Tongue (tissue), 2 donors: Measurements from ENCODE around the gene CCDC38. TPM values are rescaled to one million over a fixed set of nuclear protein-coding genes. Genes with fewer than 3 reads are reported as not detected.

Experiments
- DNase-seq: peaks from one replicate; pipeline ENCODE4 v3.0.0-alpha.2; 2015
- total RNA-seq: library from RNA; depleted of rRNA; stranded (reverse); fragments of >200 nt; gene quantifications from one replicate; pipeline ENCODE4 v1.2.3, GENCODE V29; 2014

CCDC38 gene
- total RNA-seq, 1 donor from 2014 or later = not detected

DNA sequence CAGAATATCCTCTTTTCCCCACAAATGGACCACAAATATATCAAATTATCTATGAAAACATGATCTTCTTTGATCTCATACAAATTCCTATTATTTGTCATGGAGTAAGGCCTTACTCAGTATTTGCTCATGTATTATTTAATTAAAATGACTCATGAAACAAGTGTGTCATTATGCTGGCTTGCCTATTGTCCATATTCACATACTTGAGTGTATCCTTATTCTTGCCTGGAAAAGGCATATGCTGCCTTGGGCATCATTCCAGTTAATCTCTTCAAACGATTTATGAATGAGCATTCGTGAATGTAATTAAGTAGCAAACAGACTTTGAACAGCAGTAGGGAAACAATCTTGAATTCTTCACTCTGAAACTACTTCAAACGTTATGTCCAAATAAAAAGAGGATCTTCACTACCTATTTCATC lies 106.2 kb downstream of the CCDC38 start:
- peak; percentile 22 for DNase-seq

DNA sequence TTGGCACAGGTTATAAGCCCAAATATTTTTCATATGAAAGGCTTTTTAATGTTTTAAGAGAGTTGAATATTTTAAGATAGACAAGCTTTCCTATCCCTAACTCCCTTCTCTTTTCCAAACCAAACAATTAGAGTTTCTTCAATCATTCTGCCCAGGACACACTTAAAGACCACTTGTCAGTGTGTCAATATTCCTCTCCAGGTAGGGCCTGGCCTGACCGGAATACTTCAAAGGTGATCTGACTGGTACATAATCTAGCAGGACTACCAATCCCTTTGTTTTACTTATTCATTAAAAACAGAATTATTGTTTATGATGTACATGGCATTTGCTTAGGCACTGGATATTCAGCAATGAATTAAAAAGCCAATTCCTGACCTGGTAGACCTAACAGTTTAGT lies 107.8 kb downstream of the CCDC38 start:
- DNase-seq = no peak

DNA sequence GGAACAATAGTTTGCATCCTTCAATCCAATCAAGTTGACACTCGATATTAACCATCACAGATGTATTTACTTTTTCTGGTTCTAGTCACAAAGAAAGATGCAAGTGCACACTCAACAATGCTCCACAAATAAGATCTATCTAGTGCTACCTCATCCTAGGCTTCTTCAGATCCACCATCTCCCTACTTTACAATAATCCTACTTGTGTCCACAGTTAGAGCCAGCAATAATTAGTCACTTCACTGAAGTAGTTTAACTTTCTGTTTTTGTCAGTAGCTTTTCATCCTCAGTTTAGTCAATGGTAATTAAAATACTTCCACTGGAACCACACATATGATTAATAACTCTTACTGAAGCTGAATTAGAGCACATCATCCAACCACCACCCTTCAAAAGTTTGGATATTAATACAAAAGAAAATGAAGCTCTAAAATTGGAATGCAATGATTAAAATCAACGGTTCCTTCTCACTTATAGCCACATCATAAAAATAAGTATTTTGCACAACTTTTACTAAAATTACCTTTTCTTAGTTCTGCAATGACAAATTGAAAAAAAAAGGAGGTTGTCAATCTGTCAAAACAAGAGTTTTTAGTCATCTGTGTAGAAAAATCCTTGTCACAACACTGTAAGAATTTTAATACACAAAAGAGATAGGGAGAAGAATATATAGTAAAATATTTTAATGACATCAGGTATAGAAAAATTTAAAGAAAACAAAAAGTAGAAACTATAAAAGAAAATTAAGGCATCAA lies 111.9 kb downstream of the CCDC38 start:
- no peak for DNase-seq

DNA sequence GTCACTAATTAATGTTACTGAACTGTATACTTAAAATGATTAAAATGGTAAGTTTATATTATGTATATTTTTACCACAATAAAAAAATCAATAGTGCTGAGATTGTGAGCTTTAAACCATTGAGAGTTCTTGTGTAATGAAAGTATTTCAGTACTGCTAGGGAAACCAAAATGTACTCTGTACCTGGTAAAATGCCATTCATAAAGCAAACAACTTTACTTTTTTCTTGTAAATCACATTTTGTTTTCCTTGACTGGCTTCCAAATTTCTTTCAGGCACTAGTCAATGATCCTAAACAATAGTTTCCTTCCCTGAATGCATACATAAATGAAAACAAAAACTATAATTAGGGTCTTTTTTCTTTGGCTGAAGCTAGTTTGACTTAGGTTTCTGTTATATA lies 113.0 kb downstream of the CCDC38 start:
- peak; percentile 37 for DNase-seq

DNA sequence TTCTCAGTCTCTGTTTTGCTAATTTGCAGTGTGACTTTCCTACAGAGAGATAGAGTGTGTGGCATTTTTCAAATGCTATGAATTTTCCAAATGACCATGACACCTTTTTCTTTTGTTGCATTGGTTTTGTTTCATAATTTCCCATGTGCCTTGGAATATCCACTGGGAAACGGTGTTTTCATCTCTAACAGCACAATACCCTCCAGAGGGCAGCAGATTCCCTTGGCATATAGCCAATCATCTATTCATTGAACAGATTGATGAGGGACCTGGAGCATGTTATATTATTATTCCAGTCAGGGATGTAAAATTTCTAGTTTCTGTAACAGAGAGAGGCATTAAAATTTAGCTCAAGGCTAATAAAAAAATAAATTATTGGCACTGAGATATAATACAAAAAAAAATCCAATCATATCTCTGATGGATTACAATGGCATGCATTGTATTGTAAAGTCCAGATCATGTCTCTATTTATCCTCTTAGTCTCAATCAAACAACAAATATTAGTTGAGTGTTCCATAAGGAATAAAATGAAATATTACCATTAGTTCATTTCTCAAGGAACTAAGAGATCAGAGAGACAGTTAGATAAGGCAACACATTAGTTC lies 122.2 kb downstream of the CCDC38 start:
- DNase-seq = peak; percentile 58

Other genes with a start within 250 kb of the CCDC38 start
- gene NTN4, start 151.8 kb downstream of the CCDC38 start, total RNA-seq = 47.9 TPM
- 9.7 TPM for gene SNRPF, start 83.7 kb downstream of the CCDC38 start, total RNA-seq
- gene AMDHD1, start 717 bp upstream of the CCDC38 start, total RNA-seq = not detected
- gene HAL, start 53.7 kb upstream of the CCDC38 start, total RNA-seq = 0.51 TPM
- 64.5 TPM for gene LTA4H, start 93.0 kb upstream of the CCDC38 start, total RNA-seq